T-helper 2 cell treated with Interferon-gamma antibody and Interleukin-4, amounts not matched to agents 100 ng/mL and 5 ng/mL, for 36 hours (primary cell): ENCODE results near the gene ZNF791. TPM values are rescaled to one million over a fixed set of nuclear protein-coding genes. Genes with fewer than 3 reads are reported as not detected.
"Not testable (repeated sequence)": the region's sequence is repeated elsewhere in the genome, so short reads cannot be mapped to it uniquely, and the experiment has no call there.

Experiments
- intact Hi-C: fragments of 100-400 bp; cut with micrococcal nuclease; formaldehyde crosslinking; loops from one replicate; pipeline ENCODE4 v1.15.1; 2023
- total RNA-seq: library from RNA; stranded (reverse); gene quantifications from 2 replicates; pipeline ENCODE4 v1.2.3, GENCODE V29; 2022

The ZNF791 gene
- total RNA-seq, 1 donor from 2014 or later = 30.6 TPM

- intact Hi-C loops = no loop called here
These were observed 17.6 kb downstream of the ZNF791 start for GRCh38 chr19:12628040-12629022.

- intact Hi-C loops = no loop called here
These were observed 18.5 kb downstream of the ZNF791 start for GRCh38 chr19:12629215-12629614.

- intact Hi-C loops = no loop called here
These were observed 25.9 kb downstream of the ZNF791 start for GRCh38 chr19:12636631-12637030.

- intact Hi-C loops = no loop called here
These were observed 28.0 kb downstream of the ZNF791 start for GRCh38 chr19:12638611-12639182.

- intact Hi-C loops = loop anchor here (1.0 kb wide), 2 partner anchors 26 to 27 kb away; partner anchors contain the start of genes MAN2B1 and WDR83
These were observed 29.3 kb downstream of the ZNF791 start for GRCh38 chr19:12639901-12640613.

GRCh38 chr19:12641456-12641855, 30.7 kb downstream of the ZNF791 start:
- intact Hi-C loops = no loop called here

- intact Hi-C loops = no loop called here
These were observed 31.8 kb downstream of the ZNF791 start for GRCh38 chr19:12642506-12642905.

GRCh38 chr19:12643716-12644115, 33.0 kb downstream of the ZNF791 start:
- intact Hi-C loops = not testable (repeated sequence)

- intact Hi-C loops = no loop called here
These were observed 35.8 kb downstream of the ZNF791 start for GRCh38 chr19:12646551-12646950.

GRCh38 chr19:12647047-12647446, 36.3 kb downstream of the ZNF791 start:
- intact Hi-C loops = no loop called here

GRCh38 chr19:12647490-12648071, 36.9 kb downstream of the ZNF791 start:
- intact Hi-C loops = no loop called here

GRCh38 chr19:12648088-12648487, 37.4 kb downstream of the ZNF791 start:
- intact Hi-C loops = no loop called here

- intact Hi-C loops = no loop called here
These were observed 39.2 kb downstream of the ZNF791 start for GRCh38 chr19:12649941-12650340.

GRCh38 chr19:12652219-12652618, 41.5 kb downstream of the ZNF791 start:
- intact Hi-C loops = no loop called here

- intact Hi-C loops = no loop called here
These were observed 44.8 kb downstream of the ZNF791 start for GRCh38 chr19:12655546-12655945.

- intact Hi-C loops = no loop called here
These were observed 46.3 kb downstream of the ZNF791 start for GRCh38 chr19:12656899-12657571.

GRCh38 chr19:12657966-12658365, 47.2 kb downstream of the ZNF791 start:
- intact Hi-C loops = no loop called here

GRCh38 chr19:12660980-12661379, 50.3 kb downstream of the ZNF791 start:
- intact Hi-C loops = no loop called here

- intact Hi-C loops = loop anchor here (5.0 kb wide), 1 partner anchor 742 kb away; no protein-coding TSS in a partner anchor
These were observed 53.9 kb downstream of the ZNF791 start for GRCh38 chr19:12664406-12665280.

GRCh38 chr19:12665281-12665573, 54.5 kb downstream of the ZNF791 start:
- intact Hi-C loops = loop anchor here (5.0 kb wide), 1 partner anchor 743 kb away; no protein-coding TSS in a partner anchor
